NCI-H2196 (cell line): Measurements from ENCODE around the gene POGZ.

Source experiments
- DNase-seq: peaks from one replicate; lab custom pipeline; 2025; ENCODE audit not compliant: unreplicated experiment; lab: John Stamatoyannopoulos, UW

Gene POGZ

GRCh38 chr1:151372058-151372934 is 87.0 kb downstream of the POGZ start, which contains the start of gene SELENBP1:
Gene SELENBP1, minus strand, starts transcription at chr1:151372705. Its CDS starts 64 bp downstream, at chr1:151372641.
- DNase-seq = peak; percentile 93

GRCh38 chr1:151371370-151372057 is 87.8 kb downstream of the POGZ start:
- peak; percentile 82 for DNase-seq

- DNase-seq = no peak
Measured at GRCh38 chr1:151370211-151370911, 88.9 kb downstream of the POGZ start.

GRCh38 chr1:151369621-151370048 is 89.7 kb downstream of the POGZ start:
- no peak for DNase-seq

- no peak for DNase-seq
Measured at GRCh38 chr1:151369302-151369610, 90.0 kb downstream of the POGZ start.

GRCh38 chr1:151368393-151369301 is 90.6 kb downstream of the POGZ start:
- DNase-seq = peak; percentile 77

GRCh38 chr1:151367658-151368392 is 91.5 kb downstream of the POGZ start:
- no peak for DNase-seq

- DNase-seq = no peak
Measured at GRCh38 chr1:151364996-151365395, 94.3 kb downstream of the POGZ start.

GRCh38 chr1:151362308-151363155 is 96.8 kb downstream of the POGZ start:
- DNase-seq = no peak

- no peak for DNase-seq
Measured at GRCh38 chr1:151361883-151362282, 97.4 kb downstream of the POGZ start.

- no peak for DNase-seq
Measured at GRCh38 chr1:151356696-151357095, 102.6 kb downstream of the POGZ start.
